GM23338 (cell line): ENCODE data around the gene LDHD. TPM values are rescaled to one million over a fixed set of nuclear protein-coding genes. Genes with fewer than 3 reads are reported as not detected.

ENCODE experiments used
- ATAC-seq: fragments of 200-7000 bp; cut with Tn5 transposase; 3 replicates; pipeline ENCODE4 v1.9.1; 2020
- DNase-seq: peaks from one replicate; pipeline ENCODE4 v3.0.0-alpha.2; 2015; ENCODE audit warnings: low spot score
- H2AFZ ChIP-seq: fragments of 200-600 bp; sonication (generic); 2 replicates; pipeline ENCODE4 v1.8.0; 2016; ENCODE audit warnings: antibody characterized with exemption, mild to moderate bottlenecking, moderate library complexity
- H3F3A ChIP-seq: fragments of 200-600 bp; sonication (generic); replicated peaks from 2 replicates; pipeline ENCODE4 v1.8.0; 2017; ENCODE audit warnings: antibody characterized with exemption, mixed run types, low read depth
- H3K27ac ChIP-seq: fragments of 200-600 bp; sonication (generic); 2 replicates; pipeline ENCODE4 v1.6.1; 2016; ENCODE audit warnings: low read depth
- H3K27me3 ChIP-seq: fragments of 200-600 bp; sonication (generic); 2 replicates; pipeline ENCODE4 v1.8.0; 2016; ENCODE audit warnings: mild to moderate bottlenecking, mixed run types, moderate library complexity; ENCODE audit not compliant: insufficient read depth
- H3K36me3 ChIP-seq: fragments of 200-600 bp; sonication (generic); 2 replicates; pipeline ENCODE4 v1.8.0; 2016; ENCODE audit warnings: mild to moderate bottlenecking; ENCODE audit not compliant: insufficient read depth
- H3K4me1 ChIP-seq: fragments of 200-600 bp; sonication (generic); 2 replicates; pipeline ENCODE4 v1.8.0; 2016; ENCODE audit warnings: mild to moderate bottlenecking, moderate library complexity; ENCODE audit not compliant: insufficient read depth
- H3K4me2 ChIP-seq: fragments of 200-600 bp; sonication (generic); 2 replicates; pipeline ENCODE4 v1.7.1; 2017; ENCODE audit warnings: mixed run types
- H3K4me3 ChIP-seq: fragments of 200-600 bp; sonication (generic); 2 replicates; pipeline ENCODE4 v1.6.1; 2016; ENCODE audit warnings: mixed run types
- H3K79me2 ChIP-seq: fragments of 200-600 bp; sonication (generic); replicated peaks from 2 replicates; pipeline ENCODE4 v1.8.0; 2017; ENCODE audit warnings: mild to moderate bottlenecking; ENCODE audit not compliant: insufficient read depth
- H3K9me2 ChIP-seq: fragments of 200-600 bp; sonication (generic); 2 replicates; pipeline ENCODE4 v1.8.0; 2017; ENCODE audit not compliant: insufficient read depth
- H4K20me1 ChIP-seq: fragments of 200-600 bp; sonication (generic); replicated peaks from 2 replicates; pipeline ENCODE4 v1.8.0; 2017; ENCODE audit warnings: mild to moderate bottlenecking; ENCODE audit not compliant: insufficient read depth
- H3K27ac Mint-ChIP-seq: 2 replicates; pipeline ENCODE4 v1.8.0; 2020; ENCODE audit warnings: inconsistent platforms, mild to moderate bottlenecking, moderate library complexity, mixed read lengths
- H3K27me3 Mint-ChIP-seq: 3 replicates; pipeline ENCODE4 v1.8.0; 2022; ENCODE audit warnings: low read depth, mild to moderate bottlenecking, moderate library complexity, mixed read lengths, inconsistent platforms; ENCODE audit not compliant: insufficient read depth, poor library complexity
- H3K36me3 Mint-ChIP-seq: 3 replicates; pipeline ENCODE4 v1.8.0; 2021; ENCODE audit warnings: low read depth, mild to moderate bottlenecking, inconsistent platforms, moderate library complexity, mixed read lengths
- H3K4me1 Mint-ChIP-seq: 3 replicates; pipeline ENCODE4 v1.8.0; 2020; ENCODE audit warnings: mild to moderate bottlenecking, inconsistent platforms, mixed read lengths
- H3K4me3 Mint-ChIP-seq: 3 replicates; pipeline ENCODE4 v1.8.0; 2021; ENCODE audit warnings: moderate library complexity, mild to moderate bottlenecking, inconsistent platforms, mixed read lengths
- H3K9me3 Mint-ChIP-seq: 3 replicates; pipeline ENCODE4 v1.8.0; 2020; ENCODE audit warnings: moderate library complexity, mild to moderate bottlenecking, inconsistent platforms, mixed read lengths
- CREB1 ChIP-seq: fragments of 250-450 bp; sonication (Bioruptor Pico); IDR thresholded peaks from 2 replicates; pipeline ENCODE4 v1.5.0; 2020; ENCODE audit warnings: low read depth, mild to moderate bottlenecking, moderate library complexity
- EZH2 ChIP-seq: fragments of 200-600 bp; sonication (generic); IDR thresholded peaks from one replicate; pipeline ENCODE4 v1.8.0; 2017; ENCODE audit warnings: antibody characterized with exemption, mild to moderate bottlenecking, low read depth; ENCODE audit not compliant: unreplicated experiment
- NANOG ChIP-seq: IDR thresholded peaks from 2 replicates; pipeline ENCODE4 v1.6.1; 2016; ENCODE audit warnings: antibody characterized with exemption, borderline replicate concordance
- POLR2AphosphoS5 ChIP-seq: IDR thresholded peaks from 2 replicates; pipeline ENCODE4 v1.6.1; 2016; ENCODE audit warnings: antibody characterized with exemption, low read depth
- STAT1 ChIP-seq: IDR thresholded peaks from one replicate; pipeline ENCODE4 v1.6.1; 2016; ENCODE audit warnings: antibody characterized with exemption; ENCODE audit not compliant: unreplicated experiment
- polyA plus RNA-seq: library from polyadenylated mRNA; unstranded; fragments of >200 nt; fragmentation: Nextera tagmentation; extraction: Ambion mirVana; gene quantifications from 2 replicates; pipeline ENCODE4 v1.2.1, GENCODE V29; 2016
- total RNA-seq: library from RNA; depleted of rRNA; stranded (reverse); fragments of >200 nt; shearing (Covaris generic); gene quantifications from 2 replicates; pipeline ENCODE4 v1.2.3, GENCODE V29; 2014
- TF ChIP-seq, protein P1 (sequence below): fragments of 250-450 bp; sonication (Bioruptor Pico); IDR thresholded peaks from 2 replicates; pipeline ENCODE4 v1.5.0; 2020; ENCODE audit warnings: mild to moderate bottlenecking, moderate library complexity
- TF ChIP-seq, protein P2 (sequence below): IDR thresholded peaks from one replicate; pipeline ENCODE4 v1.6.1; 2018; ENCODE audit warnings: antibody characterized with exemption; ENCODE audit not compliant: unreplicated experiment
- TF ChIP-seq, protein P3 (sequence below): IDR thresholded peaks from 2 replicates; pipeline ENCODE4 v1.6.1; 2016; ENCODE audit warnings: antibody characterized with exemption

LDHD gene
- total and polyA plus RNA-seq, 2 experiments from 2014 or later: 5.0 to 7.7 TPM

DNA sequence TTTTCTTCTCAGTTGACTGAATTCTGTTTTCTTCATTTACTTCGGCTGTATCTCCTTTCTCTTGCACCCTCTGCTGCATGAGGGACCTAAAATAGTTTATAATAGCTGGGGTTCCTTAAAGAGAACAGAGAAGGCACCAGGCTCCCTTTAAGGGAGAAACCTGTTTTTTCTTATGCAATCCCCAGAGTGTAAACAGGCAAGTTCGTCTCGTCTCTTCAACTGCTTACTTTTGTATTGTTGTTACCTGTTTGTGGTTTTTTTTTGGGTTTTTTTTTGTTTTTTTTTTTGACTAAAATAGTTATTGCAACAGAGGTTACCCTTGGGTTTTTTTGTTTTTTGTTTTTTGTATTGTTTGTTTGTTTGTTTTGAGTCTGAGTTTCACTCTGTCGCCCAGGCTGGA, 3.7 kb upstream of the LDHD start (continued):
- TF ChIP-seq, protein P1, sequence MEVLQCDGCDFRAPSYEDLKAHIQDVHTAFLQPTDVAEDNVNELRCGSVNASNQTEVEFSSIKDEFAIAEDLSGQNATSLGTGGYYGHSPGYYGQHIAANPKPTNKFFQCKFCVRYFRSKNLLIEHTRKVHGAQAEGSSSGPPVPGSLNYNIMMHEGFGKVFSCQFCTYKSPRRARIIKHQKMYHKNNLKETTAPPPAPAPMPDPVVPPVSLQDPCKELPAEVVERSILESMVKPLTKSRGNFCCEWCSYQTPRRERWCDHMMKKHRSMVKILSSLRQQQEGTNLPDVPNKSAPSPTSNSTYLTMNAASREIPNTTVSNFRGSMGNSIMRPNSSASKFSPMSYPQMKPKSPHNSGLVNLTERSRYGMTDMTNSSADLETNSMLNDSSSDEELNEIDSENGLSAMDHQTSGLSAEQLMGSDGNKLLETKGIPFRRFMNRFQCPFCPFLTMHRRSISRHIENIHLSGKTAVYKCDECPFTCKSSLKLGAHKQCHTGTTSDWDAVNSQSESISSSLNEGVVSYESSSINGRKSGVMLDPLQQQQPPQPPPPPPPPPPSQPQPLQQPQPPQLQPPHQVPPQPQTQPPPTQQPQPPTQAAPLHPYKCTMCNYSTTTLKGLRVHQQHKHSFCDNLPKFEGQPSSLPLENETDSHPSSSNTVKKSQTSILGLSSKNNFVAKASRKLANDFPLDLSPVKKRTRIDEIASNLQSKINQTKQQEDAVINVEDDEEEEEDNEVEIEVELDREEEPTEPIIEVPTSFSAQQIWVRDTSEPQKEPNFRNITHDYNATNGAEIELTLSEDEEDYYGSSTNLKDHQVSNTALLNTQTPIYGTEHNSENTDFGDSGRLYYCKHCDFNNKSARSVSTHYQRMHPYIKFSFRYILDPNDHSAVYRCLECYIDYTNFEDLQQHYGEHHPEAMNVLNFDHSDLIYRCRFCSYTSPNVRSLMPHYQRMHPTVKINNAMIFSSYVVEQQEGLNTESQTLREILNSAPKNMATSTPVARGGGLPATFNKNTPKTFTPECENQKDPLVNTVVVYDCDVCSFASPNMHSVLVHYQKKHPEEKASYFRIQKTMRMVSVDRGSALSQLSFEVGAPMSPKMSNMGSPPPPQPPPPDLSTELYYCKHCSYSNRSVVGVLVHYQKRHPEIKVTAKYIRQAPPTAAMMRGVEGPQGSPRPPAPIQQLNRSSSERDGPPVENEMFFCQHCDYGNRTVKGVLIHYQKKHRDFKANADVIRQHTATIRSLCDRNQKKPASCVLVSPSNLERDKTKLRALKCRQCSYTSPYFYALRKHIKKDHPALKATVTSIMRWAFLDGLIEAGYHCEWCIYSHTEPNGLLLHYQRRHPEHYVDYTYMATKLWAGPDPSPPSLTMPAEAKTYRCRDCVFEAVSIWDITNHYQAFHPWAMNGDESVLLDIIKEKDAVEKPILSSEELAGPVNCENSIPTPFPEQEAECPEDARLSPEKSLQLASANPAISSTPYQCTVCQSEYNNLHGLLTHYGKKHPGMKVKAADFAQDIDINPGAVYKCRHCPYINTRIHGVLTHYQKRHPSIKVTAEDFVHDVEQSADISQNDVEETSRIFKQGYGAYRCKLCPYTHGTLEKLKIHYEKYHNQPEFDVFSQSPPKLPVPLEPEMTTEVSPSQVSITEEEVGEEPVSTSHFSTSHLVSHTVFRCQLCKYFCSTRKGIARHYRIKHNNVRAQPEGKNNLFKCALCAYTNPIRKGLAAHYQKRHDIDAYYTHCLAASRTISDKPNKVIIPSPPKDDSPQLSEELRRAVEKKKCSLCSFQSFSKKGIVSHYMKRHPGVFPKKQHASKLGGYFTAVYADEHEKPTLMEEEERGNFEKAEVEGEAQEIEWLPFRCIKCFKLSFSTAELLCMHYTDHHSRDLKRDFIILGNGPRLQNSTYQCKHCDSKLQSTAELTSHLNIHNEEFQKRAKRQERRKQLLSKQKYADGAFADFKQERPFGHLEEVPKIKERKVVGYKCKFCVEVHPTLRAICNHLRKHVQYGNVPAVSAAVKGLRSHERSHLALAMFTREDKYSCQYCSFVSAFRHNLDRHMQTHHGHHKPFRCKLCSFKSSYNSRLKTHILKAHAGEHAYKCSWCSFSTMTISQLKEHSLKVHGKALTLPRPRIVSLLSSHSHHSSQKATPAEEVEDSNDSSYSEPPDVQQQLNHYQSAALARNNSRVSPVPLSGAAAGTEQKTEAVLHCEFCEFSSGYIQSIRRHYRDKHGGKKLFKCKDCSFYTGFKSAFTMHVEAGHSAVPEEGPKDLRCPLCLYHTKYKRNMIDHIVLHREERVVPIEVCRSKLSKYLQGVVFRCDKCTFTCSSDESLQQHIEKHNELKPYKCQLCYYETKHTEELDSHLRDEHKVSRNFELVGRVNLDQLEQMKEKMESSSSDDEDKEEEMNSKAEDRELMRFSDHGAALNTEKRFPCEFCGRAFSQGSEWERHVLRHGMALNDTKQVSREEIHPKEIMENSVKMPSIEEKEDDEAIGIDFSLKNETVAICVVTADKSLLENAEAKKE: no peak

DNA sequence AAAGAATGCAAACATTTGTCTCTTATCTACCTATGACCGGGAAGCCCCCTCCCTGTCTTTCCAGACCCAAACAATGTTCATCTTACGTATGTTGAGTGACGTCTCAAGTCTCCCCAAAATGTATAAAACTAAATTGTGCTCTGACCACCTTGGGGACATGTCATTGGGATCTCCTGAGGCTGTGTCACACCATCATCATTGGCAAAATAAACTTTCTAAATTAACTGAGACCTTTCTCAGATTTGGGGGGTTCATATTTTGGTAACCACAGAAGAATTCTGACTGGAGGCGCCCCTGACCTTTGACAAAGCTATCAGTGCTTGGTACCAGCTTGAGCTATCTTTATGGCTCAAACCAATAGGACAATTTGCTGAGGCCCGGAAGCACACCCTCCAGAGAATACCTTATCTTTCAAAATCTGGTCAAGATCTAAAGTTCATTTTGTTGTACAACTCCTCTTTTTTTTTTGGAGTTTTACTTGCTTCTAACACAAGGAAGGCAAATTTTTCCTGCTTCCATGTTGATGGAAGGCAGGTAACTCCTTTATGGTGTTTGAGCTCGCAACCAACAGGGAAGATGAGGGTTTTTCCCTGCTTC, 2.5 kb upstream of the LDHD start:
- H3K27me3 Mint-ChIP-seq: peaks cover 3% of the 10 kb centered on the region
- H3K4me1 ChIP-seq: peaks cover 32% of the 10 kb centered on the region
- H3K4me2 ChIP-seq: peak overlapping the region; percentile 10; the same call in 1 of the 2 replicates
- peak overlapping the region; percentile 35; the same call in 1 of the 2 replicates for H3K27ac Mint-ChIP-seq
- H3K4me1 Mint-ChIP-seq: peaks cover 28% of the 10 kb centered on the region
- no peak overlapping the region for H3K4me3 Mint-ChIP-seq
- no peaks in the 10 kb centered on the region for H3K9me2 ChIP-seq
- H3K27ac ChIP-seq: peak overlapping the region; percentile 78; the same call in 1 of the 2 replicates
- no peaks in the 10 kb centered on the region for H3F3A ChIP-seq
- H3K36me3 Mint-ChIP-seq: peaks cover 26% of the 10 kb centered on the region; the same call in 2 of the 3 replicates
- no peaks in the 10 kb centered on the region for H3K27me3 ChIP-seq
- H3K36me3 ChIP-seq: peaks cover 10% of the 10 kb centered on the region
- DNase-seq (no peak), ATAC-seq (no peak)
- TF ChIP-seq EZH2 (no peak), POLR2AphosphoS5 (no peak), NANOG (no peak), CREB1 (CRISPR knock-in tag) (no peak), STAT1 (no peak)
- TF ChIP-seq, protein P2, sequence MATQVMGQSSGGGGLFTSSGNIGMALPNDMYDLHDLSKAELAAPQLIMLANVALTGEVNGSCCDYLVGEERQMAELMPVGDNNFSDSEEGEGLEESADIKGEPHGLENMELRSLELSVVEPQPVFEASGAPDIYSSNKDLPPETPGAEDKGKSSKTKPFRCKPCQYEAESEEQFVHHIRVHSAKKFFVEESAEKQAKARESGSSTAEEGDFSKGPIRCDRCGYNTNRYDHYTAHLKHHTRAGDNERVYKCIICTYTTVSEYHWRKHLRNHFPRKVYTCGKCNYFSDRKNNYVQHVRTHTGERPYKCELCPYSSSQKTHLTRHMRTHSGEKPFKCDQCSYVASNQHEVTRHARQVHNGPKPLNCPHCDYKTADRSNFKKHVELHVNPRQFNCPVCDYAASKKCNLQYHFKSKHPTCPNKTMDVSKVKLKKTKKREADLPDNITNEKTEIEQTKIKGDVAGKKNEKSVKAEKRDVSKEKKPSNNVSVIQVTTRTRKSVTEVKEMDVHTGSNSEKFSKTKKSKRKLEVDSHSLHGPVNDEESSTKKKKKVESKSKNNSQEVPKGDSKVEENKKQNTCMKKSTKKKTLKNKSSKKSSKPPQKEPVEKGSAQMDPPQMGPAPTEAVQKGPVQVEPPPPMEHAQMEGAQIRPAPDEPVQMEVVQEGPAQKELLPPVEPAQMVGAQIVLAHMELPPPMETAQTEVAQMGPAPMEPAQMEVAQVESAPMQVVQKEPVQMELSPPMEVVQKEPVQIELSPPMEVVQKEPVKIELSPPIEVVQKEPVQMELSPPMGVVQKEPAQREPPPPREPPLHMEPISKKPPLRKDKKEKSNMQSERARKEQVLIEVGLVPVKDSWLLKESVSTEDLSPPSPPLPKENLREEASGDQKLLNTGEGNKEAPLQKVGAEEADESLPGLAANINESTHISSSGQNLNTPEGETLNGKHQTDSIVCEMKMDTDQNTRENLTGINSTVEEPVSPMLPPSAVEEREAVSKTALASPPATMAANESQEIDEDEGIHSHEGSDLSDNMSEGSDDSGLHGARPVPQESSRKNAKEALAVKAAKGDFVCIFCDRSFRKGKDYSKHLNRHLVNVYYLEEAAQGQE: no peak
- TF ChIP-seq, protein P3, sequence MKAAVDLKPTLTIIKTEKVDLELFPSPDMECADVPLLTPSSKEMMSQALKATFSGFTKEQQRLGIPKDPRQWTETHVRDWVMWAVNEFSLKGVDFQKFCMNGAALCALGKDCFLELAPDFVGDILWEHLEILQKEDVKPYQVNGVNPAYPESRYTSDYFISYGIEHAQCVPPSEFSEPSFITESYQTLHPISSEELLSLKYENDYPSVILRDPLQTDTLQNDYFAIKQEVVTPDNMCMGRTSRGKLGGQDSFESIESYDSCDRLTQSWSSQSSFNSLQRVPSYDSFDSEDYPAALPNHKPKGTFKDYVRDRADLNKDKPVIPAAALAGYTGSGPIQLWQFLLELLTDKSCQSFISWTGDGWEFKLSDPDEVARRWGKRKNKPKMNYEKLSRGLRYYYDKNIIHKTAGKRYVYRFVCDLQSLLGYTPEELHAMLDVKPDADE: no peak
- H3K79me2 ChIP-seq: no peaks in the 10 kb centered on the region
- H4K20me1 ChIP-seq: no peaks in the 10 kb centered on the region
- H2AFZ ChIP-seq: peak overlapping the region; percentile 47; the same call in 1 of the 2 replicates
- H3K9me3 Mint-ChIP-seq: peaks cover 46% of the 10 kb centered on the region
- no peak overlapping the region for H3K4me3 ChIP-seq
